ENCODE data around the gene TSSK2.

Gene TSSK2

GRCh38 chr22:19106886-19107729 lies 24.0 kb upstream of the TSSK2 start:
- no peak for DNase-seq (ENCODE audit: low spot score)

GRCh38 chr22:19107730-19108074 lies 23.4 kb upstream of the TSSK2 start:
- no peak for DNase-seq (ENCODE audit: low spot score)

- no peak for DNase-seq (ENCODE audit: low spot score)
These were observed 22.3 kb upstream of the TSSK2 start for GRCh38 chr22:19108807-19109197.

GRCh38 chr22:19109198-19110063 lies 21.7 kb upstream of the TSSK2 start:
- peak; percentile 58 for DNase-seq (ENCODE audit: low spot score)

- no peak for DNase-seq (ENCODE audit: low spot score)
These were observed 21.0 kb upstream of the TSSK2 start for GRCh38 chr22:19110064-19110458.

GRCh38 chr22:19110646-19111045 lies 20.5 kb upstream of the TSSK2 start:
- no peak for DNase-seq (ENCODE audit: low spot score)

GRCh38 chr22:19111140-19111539 lies 20.0 kb upstream of the TSSK2 start:
- DNase-seq (ENCODE audit: low spot score): no peak

- DNase-seq (ENCODE audit: low spot score): no peak
These were observed 19.5 kb upstream of the TSSK2 start for GRCh38 chr22:19111584-19111983.

- no peak for DNase-seq (ENCODE audit: low spot score)
These were observed 17.7 kb upstream of the TSSK2 start for GRCh38 chr22:19113429-19113828.

GRCh38 chr22:19114984-19115552 lies 16.0 kb upstream of the TSSK2 start:
- no peak for DNase-seq (ENCODE audit: low spot score)

GRCh38 chr22:19115628-19116027 lies 15.5 kb upstream of the TSSK2 start:
- no peak for DNase-seq (ENCODE audit: low spot score)

- DNase-seq (ENCODE audit: low spot score): no peak
These were observed 14.0 kb upstream of the TSSK2 start for GRCh38 chr22:19117111-19117512.

GRCh38 chr22:19118329-19118880 lies 12.7 kb upstream of the TSSK2 start:
- DNase-seq (ENCODE audit: low spot score): no peak

- DNase-seq (ENCODE audit: low spot score): no peak
These were observed 11.2 kb upstream of the TSSK2 start for GRCh38 chr22:19119949-19120348.

- peak; percentile 62 for DNase-seq (ENCODE audit: low spot score)
These were observed 10.1 kb upstream of the TSSK2 start for GRCh38 chr22:19120829-19121630.

GRCh38 chr22:19121631-19122142 lies 9.4 kb upstream of the TSSK2 start:
- peak; percentile 63 for DNase-seq (ENCODE audit: low spot score)

- peak; percentile 100 for DNase-seq (ENCODE audit: low spot score)
These were observed 8.9 kb upstream of the TSSK2 start, which contains the start of gene DGCR2 for GRCh38 chr22:19122143-19122751. DGCR2 (minus strand) TSS chr22:19122412; CDS start chr22:19122206, 206 bp downstream.

- peak; percentile 49 for DNase-seq (ENCODE audit: low spot score)
These were observed 8.2 kb upstream of the TSSK2 start for GRCh38 chr22:19122752-19123492.

- no peak for DNase-seq (ENCODE audit: low spot score)
These were observed 7.2 kb upstream of the TSSK2 start for GRCh38 chr22:19123936-19124335.

GRCh38 chr22:19124377-19124776 lies 6.7 kb upstream of the TSSK2 start:
- DNase-seq (ENCODE audit: low spot score): no peak

Data from AG20443 (cell line).